Endothelial cell of umbilical vein (primary cell): Measurements from ENCODE around the gene POU5F1. TPM values are rescaled to one million over a fixed set of nuclear protein-coding genes. Genes with fewer than 3 reads are reported as not detected.
A peak's percentile ranks its signal among the peaks of the same experiment; 100 is the strongest.
"Not testable (repeated sequence)": the region's sequence is repeated elsewhere in the genome, so short reads cannot be mapped to it uniquely, and the experiment has no call there.

Source experiments
- BruUV-seq: library from RNA; stranded (reverse); fragments of 400-500 nt; replicated peaks from 2 replicates; lab custom pipeline; 2021; lab: Mats Ljungman, UMichigan
- CTCF ChIA-PET: fragments of 300-600, 350-600 bp; sonication (Branson Sonifier 250); formaldehyde crosslinking; loops from one replicate; lab custom pipeline; 2021; ENCODE audit warnings: antibody characterized with exemption, inconsistent platforms; lab: Charles Lee
- POLR2A ChIA-PET: fragments of 300-600, 350-600 bp; sonication (Branson Sonifier 250); formaldehyde crosslinking; loops from one replicate; lab custom pipeline; 2021; ENCODE audit warnings: antibody characterized with exemption, inconsistent platforms; lab: Charles Lee
- DNase-seq: peaks from one replicate; pipeline ENCODE4 v3.0.0-alpha.2; 2011; ENCODE audit warnings: low read depth, low spot score
- FAIRE-seq: peaks from 2 replicates; lab custom pipeline; 2011; peaks lifted over from hg19 to GRCh38; lab: Jason Lieb, UNC
- H2AFZ ChIP-seq: 2 replicates; pipeline ENCODE4 v1.6.0; 2012; ENCODE audit warnings: low read depth, low read length, control low read depth, inconsistent platforms
- H3K27ac ChIP-seq: 2 replicates; pipeline ENCODE4 v1.5.1; 2011; ENCODE audit warnings: low read depth, mild to moderate bottlenecking, control low read depth, low read length, moderate library complexity; ENCODE audit not compliant: insufficient read depth
- H3K27me3 ChIP-seq, 2 experiments: 2 replicates each; pipeline versions ENCODE4 v1.6.0 to v1.6.1; 2011; ENCODE audit warnings: low read length in 2 of 2, mixed read lengths in 1 of 2; ENCODE audit not compliant: control insufficient read depth in 2 of 2, insufficient read depth in 2 of 2
- H3K36me3 ChIP-seq, 2 experiments: 2 replicates in 1 of 2; 3 replicates in 1 of 2; pipeline ENCODE4 v1.5.1; 2011; ENCODE audit warnings: low read length in 2 of 2, mild to moderate bottlenecking in 1 of 2, moderate library complexity in 1 of 2; ENCODE audit not compliant: control insufficient read depth in 2 of 2, insufficient read depth in 2 of 2; ENCODE audit errors: extremely low read depth in 1 of 2
- H3K4me1 ChIP-seq: 3 replicates; pipeline ENCODE4 v1.5.1; 2011; ENCODE audit warnings: mild to moderate bottlenecking, low read length; ENCODE audit not compliant: control insufficient read depth, insufficient read depth; ENCODE audit errors: extremely low read depth
- H3K4me2 ChIP-seq: 2 replicates; pipeline ENCODE4 v1.6.1; 2011; ENCODE audit warnings: low read length, control low read depth, mixed read lengths; ENCODE audit not compliant: insufficient read depth
- H3K4me3 ChIP-seq, 3 experiments: fragments of 200-600 bp in 1 of 3; sonication (generic), shearing (Covaris generic) in 1 of 3; replicated peaks in 1 of 3; 2 replicates each; pipeline ENCODE4 v1.5.1; 2011 to 2016; ENCODE audit warnings: control low read depth in 3 of 3, low read length in 3 of 3, mild to moderate bottlenecking in 2 of 3, inconsistent platforms in 1 of 3, low read depth in 1 of 3, moderate library complexity in 1 of 3; ENCODE audit not compliant: insufficient read depth in 1 of 3
- H3K79me2 ChIP-seq: 2 replicates; pipeline ENCODE4 v1.6.0; 2012; ENCODE audit warnings: low read length, inconsistent platforms; ENCODE audit not compliant: control insufficient read depth, insufficient read depth
- H3K9ac ChIP-seq: replicated peaks from 2 replicates; pipeline ENCODE3; 2011; ENCODE audit warnings: low read length, control low read depth; ENCODE audit not compliant: insufficient read depth; ENCODE audit errors: extremely low read depth
- H3K9me1 ChIP-seq: replicated peaks from 3 replicates; pipeline ENCODE4 v1.6.0; 2011; ENCODE audit warnings: mild to moderate bottlenecking, low read length; ENCODE audit not compliant: control insufficient read depth, insufficient read depth; ENCODE audit errors: extremely low read depth
- H3K9me3 ChIP-seq: replicated peaks from 2 replicates; pipeline ENCODE4 v1.5.1; 2012; ENCODE audit warnings: low read length, inconsistent platforms; ENCODE audit not compliant: control insufficient read depth, insufficient read depth
- H4K20me1 ChIP-seq: replicated peaks from 2 replicates; pipeline ENCODE3; 2011; ENCODE audit warnings: mild to moderate bottlenecking, low read length; ENCODE audit not compliant: control insufficient read depth, insufficient read depth; ENCODE audit errors: extremely low read depth
- EZH2 ChIP-seq: IDR thresholded peaks from 2 replicates; pipeline ENCODE4 v1.6.1; 2012; ENCODE audit warnings: borderline replicate concordance, low read depth, mild to moderate bottlenecking, moderate library complexity, low read length, inconsistent platforms; ENCODE audit not compliant: severe bottlenecking
- FOS ChIP-seq: IDR thresholded peaks from 2 replicates; pipeline ENCODE4 v1.6.1; 2011; ENCODE audit warnings: mild to moderate bottlenecking, low read length, moderate library complexity, borderline replicate concordance; ENCODE audit not compliant: insufficient read depth
- POLR2A ChIP-seq: IDR thresholded peaks from 2 replicates; pipeline ENCODE4 v1.6.1; 2012; ENCODE audit warnings: low read depth, mild to moderate bottlenecking, control low read depth, low read length
- POLR2AphosphoS5 ChIP-seq: IDR thresholded peaks from 2 replicates; pipeline ENCODE4 v1.6.1; 2012; ENCODE audit warnings: low read depth, mild to moderate bottlenecking, control low read depth, low read length, moderate library complexity; ENCODE audit not compliant: insufficient read depth
- dilution Hi-C: fragments of 300-500 bp; cut with MboI; formaldehyde crosslinking; loops from one replicate; pipeline ENCODE4 v1.15.0; 2019; ENCODE audit warnings: low sequenced_read_pairs; ENCODE audit not compliant: extremely low pct_ligation_motif_present
- intact Hi-C: fragments of 100-400 bp; cut with micrococcal nuclease; formaldehyde crosslinking; loops from one replicate; pipeline ENCODE4 v1.10.0; 2022
- polyA plus RNA-seq, 4 experiments: library from polyadenylated mRNA; depleted of rRNA in 3 of 4; stranded (reverse) in 3 of 4; unstranded in 1 of 4; fragments of >200 nt; gene quantifications; 2 replicates each; pipeline versions ENCODE4 v1.2.1 to v1.2.3, GENCODE V29; 2011 to 2012; ENCODE audit warnings: missing spikeins in 1 of 4
- total RNA-seq: library from RNA; stranded (reverse); gene quantifications from 2 replicates; pipeline ENCODE4 v1.2.3, GENCODE V29; 2021
- TF ChIP-seq, protein P1 (sequence below): IDR thresholded peaks from 2 replicates; pipeline ENCODE4 v1.6.1; 2011; ENCODE audit not compliant: insufficient read depth, insufficient read length

POU5F1 gene
- total and polyA plus RNA-seq, 2 donors (not counting 3 experiments of a cell fraction or from before 2014, with no cell fraction given): 0.63 TPM; not detected in 1

DNA sequence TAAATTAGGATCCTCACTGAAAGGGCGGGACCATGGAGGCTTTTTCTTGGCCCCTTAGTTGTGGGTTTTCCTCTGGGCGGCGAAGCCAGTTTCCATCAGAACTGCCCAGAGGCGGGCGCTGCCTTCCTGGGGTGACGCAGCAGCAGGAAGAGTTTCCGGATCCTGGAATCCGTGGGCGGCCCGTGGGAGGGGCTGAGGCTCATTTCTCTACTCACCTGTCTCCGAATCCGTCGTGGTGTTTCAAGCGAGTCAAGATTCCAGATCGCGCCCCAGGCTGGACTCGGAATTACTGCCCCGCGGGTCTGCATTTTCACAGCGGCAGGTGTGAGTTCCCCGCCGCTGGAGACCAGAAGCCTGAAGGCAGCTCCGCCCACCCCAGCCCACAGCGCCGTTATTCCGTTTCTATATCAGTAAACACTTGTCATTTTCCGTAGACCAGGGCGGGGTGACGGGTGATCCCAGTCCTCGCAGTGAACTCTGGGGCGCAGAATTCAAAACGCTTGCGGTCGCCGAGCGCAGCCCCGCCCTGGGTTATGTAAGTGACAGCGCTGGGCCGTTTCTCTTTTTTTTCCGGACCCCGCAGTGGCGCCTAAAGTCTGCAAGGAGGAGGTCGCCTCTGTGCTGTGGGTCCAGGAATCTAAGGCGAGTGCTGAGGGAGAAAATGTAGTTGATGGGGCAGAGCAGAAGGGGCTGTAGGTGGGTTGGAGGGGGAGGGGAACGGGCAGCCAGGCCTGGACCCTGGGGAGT lies 27.2 kb upstream of the POU5F1 start:
- Histone ChIP-seq H3K9ac (peak overlapping the region; percentile 82), H3K27ac (peak overlapping the region; percentile 93), H3K4me2 (peak overlapping the region; percentile 65), H3K4me1 (peaks cover 4% of the 10 kb centered on the region), H3K36me3 (no peaks in the 10 kb centered on the region), H3K79me2 (peaks cover 3% of the 10 kb centered on the region), H3K9me3 (no peaks in the 10 kb centered on the region), H3K4me3 (peak overlapping the region; percentile 51 to 88 (median 79)), H3K27me3 (no peaks in the 10 kb centered on the region), H4K20me1 (no peaks in the 10 kb centered on the region), H3K9me1 (no peaks in the 10 kb centered on the region), H2AFZ (peak overlapping the region; percentile 96)
- dilution Hi-C loops: no loop called here
- POLR2A ChIA-PET: no interaction called here
- DNase-seq (peak; percentile 74), FAIRE-seq (peak; percentile 86)
- no peak for TF ChIP-seq POLR2AphosphoS5
- TF ChIP-seq, protein P1, sequence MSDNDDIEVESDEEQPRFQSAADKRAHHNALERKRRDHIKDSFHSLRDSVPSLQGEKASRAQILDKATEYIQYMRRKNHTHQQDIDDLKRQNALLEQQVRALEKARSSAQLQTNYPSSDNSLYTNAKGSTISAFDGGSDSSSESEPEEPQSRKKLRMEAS: no peak
- peak; percentile 29 for TF ChIP-seq FOS
- no peak for TF ChIP-seq EZH2
- peak; percentile 27 for TF ChIP-seq POLR2A
- BruUV-seq: TSS peak; percentile 92
- intact Hi-C loops: loop anchor here (1.0 to 2.0 kb wide), 3 partner anchors 75 to 244 kb away; partner anchors contain the start of gene HLA-C
- CTCF ChIA-PET: interaction anchor here (0.7 to 15.1 kb wide), 10 partner anchors 14 to 177 kb away, joined by 3 to 233 read pairs (median 4); no protein-coding TSS in a partner anchor

DNA sequence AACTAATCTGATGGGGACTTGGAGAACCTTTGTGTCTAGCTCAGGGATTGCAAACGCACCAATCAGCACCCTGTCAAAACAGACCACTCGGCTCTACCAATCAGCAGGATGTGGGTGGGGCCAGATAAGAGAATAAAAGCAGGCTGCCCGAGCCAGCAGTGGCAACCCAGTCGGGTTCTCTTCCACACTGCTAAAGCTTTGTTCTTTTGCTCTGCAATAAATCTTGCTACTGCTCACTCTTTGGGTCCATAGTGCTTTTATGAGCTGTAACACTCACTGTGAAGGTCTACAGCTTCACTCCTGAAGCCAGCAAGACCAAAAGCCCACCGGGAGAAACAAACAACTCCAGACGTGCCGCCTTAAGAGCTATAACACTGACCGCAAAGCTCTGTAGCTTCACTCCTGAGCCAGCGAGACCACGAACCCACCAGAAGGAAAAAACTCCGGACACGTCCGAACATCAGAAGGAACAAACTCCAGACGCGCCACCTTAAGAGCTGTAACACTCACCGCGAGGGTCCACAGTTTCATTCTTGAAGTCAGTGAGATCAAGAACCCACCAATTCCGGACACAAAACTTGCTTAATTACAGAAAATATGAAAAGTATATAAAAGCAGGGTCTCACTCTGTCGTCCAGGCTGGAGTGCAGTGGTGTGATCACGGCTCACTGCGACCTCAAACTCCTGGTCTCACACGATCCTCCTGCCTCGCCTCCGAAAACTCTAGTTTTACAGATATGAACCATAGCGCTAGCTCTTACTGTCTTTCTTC lies 26.0 kb upstream of the POU5F1 start:
- H4K20me1 ChIP-seq, H3K27me3 ChIP-seq, DNase-seq, BruUV-seq, H3K27ac ChIP-seq, H3K79me2 ChIP-seq, H3K36me3 ChIP-seq, H3K9ac ChIP-seq, H3K4me2 ChIP-seq, H3K9me3 ChIP-seq, H3K4me3 ChIP-seq, H3K4me1 ChIP-seq, FAIRE-seq, H3K9me1 ChIP-seq, dilution Hi-C loops: not testable (repeated sequence)
- peak overlapping the region; percentile 96 for H2AFZ ChIP-seq
- ChIA-PET POLR2A (interaction anchor here (0.7 kb wide), 1 partner anchor 181 kb away, joined by 3 read pairs; no protein-coding TSS in a partner anchor), CTCF (interaction anchor here (1.8 to 15.1 kb wide), 5 partner anchors 15 to 178 kb away, joined by 4 to 233 read pairs (median 12); no protein-coding TSS in a partner anchor)
- intact Hi-C loops: loop anchor here (1.0 to 2.0 kb wide), 3 partner anchors 76 to 245 kb away; partner anchors contain the start of gene HLA-C

DNA sequence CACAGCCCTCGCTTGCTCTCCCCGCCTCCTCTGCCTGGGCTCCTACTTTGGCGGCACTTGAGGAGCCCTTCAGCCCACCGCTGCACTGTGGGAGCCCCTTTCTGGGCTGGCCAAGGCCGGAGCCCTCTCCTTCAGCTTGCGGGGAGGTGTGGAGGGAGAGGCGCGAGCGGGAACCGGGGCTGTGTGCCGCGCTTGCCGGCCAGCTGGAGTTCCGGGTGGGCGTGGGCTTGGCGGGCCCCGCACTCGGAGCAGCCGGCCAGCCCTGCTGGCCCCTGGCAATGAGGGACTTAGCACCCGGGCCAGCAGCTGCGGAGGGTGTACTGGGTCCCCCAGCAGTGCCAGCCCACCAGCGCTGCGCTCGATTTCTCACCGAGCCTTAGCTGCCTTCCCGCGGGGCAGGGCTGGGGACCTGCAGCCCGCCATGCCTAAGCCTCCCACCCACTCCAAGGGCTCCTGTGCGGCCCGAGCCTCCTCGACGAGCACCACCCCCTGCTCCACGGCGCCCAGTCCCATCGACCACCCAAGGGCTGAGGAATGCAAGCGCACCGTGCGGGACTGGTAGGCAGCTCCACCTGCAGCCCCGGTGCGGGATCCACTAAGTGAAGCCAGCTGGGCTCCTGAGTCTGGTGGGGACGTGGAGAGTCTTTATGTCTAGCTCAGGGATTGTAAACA lies 25.0 kb upstream of the POU5F1 start:
- H3K9me1 ChIP-seq, BruUV-seq, POLR2A ChIA-PET, H3K4me1 ChIP-seq, H3K9ac ChIP-seq, FAIRE-seq, H3K27me3 ChIP-seq, H3K27ac ChIP-seq, H3K4me3 ChIP-seq, DNase-seq, H4K20me1 ChIP-seq, H3K9me3 ChIP-seq, H2AFZ ChIP-seq, H3K4me2 ChIP-seq, H3K79me2 ChIP-seq, dilution Hi-C loops, H3K36me3 ChIP-seq, intact Hi-C loops: not testable (repeated sequence)
- CTCF ChIA-PET: interaction anchor here (2.2 to 15.1 kb wide), 3 partner anchors 56 to 171 kb away, joined by 12 to 233 read pairs (median 16); partner anchors contain the start of gene PSORS1C2
